GM19463 (cell line): ENCODE measurements around the gene SPECC1L.

Experiments
- ATAC-seq: cut with Tn5 transposase; IDR thresholded peaks from one replicate; pipeline ENCODE4 v1.9.1; 2021; ENCODE audit warnings: mild to moderate bottlenecking, moderate library complexity; ENCODE audit not compliant: unreplicated experiment

The SPECC1L gene

DNA sequence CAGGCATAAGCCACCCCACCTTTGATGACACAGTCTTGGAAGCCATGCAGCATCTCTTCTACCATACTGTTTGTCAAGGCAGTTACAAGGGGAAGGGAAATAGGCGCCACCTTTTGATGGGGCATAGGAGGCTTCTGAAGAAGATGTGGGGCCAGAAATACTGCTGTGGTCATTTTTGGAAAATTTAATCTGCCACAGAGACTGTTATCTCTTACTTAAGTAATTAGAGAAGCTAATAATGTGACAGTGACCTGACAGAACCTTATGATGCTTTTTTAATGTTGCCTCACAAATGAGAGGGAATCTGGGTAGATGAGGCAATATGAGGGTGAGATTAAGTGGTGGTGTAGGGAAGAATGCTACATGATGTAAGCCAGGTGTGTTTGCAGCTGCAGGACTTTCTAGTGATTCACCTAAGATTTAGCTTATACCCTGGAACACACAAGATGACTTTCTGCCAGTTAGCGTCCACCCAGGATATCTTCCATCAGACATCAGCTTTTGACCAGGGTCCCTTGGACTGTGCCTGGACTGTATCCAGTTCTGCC lies 122.5 kb downstream of the SPECC1L start:
- no peak for ATAC-seq

DNA sequence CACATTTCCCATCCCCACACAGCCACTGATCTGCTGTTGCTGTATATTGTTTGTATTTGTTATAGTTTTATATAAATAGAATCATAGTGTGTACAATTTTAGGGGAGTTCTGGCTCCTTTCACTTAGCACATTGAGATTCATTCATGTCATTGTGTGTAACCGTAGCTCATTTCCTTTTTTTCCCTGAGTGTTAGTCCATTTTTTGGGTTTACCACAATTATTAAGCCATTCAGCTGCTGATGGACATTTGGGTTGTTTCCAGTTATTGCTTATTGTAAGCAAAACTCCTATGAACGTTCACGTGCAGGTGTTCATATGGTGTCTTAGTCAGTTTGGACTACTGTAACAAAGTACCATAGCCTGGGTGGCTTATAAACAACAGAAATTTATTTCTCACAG lies 123.2 kb downstream of the SPECC1L start:
- ATAC-seq = no peak

DNA sequence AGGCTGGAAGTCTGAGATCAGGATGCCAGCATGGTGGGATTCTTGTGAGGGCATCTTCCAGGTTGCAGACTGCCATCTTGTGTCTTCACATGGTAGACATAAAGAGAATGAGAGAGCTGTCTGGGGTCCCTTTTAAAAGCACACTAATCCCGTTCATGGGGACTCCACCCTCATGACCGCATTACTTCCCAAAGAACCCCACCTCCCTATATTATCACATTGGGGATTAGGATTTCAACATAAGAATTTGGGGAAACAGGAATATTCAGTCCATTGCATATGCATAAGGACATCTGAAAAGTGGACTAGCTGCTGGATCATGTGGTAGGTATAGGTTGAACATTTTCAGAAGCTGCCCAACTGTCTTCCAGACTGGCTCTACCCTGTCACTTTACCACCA lies 123.6 kb downstream of the SPECC1L start:
- ATAC-seq = no peak

DNA sequence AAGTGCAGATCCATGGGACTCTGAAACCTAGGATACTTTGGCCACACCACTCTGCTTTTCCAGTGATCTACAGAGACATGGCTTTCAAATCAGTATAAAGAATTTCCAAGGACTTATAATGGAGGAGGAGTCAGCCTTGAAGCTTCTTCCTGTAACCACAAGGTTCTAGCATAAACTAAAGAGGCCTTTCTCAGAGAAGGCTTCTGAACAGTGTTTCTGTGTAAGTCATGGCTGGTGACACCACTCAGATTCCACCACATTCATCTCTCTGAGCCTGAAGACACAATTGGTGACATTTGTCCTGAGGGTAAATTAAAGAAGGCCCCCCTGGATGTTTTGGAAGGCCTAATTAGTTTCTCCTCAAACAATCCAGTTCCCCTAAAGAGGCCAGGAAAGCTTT lies 127.8 kb downstream of the SPECC1L start:
- no peak for ATAC-seq

DNA sequence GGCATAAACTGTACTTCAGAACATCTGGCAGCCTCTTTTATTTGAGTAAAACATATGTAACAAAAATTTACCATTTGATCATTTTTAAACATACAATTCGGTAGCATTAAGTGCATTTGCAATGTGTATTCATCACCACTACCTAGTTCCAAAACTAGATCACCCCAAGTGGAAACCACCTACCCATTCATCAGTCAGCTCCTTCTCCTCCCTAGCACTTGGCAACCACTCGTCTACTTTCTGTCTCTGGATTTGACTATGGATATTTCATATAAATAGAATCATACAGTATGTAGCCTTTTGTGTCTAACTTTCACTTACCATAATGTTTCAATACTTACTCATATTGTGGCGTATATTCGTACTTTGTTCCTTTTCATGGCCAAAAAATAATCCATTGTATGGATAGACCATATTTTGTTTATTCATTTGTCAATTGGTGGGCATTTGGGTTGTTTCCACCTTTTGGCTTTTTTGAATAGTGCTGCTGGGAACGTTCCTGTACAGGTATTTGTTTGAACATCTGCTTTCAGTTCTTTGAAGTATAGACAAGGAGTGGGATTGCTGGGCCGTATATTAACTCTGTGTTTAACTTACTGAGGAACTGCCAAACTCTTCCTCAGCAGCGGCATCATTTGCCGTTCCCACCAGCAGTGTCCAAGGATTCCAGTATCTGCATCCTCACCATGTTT lies 129.5 kb downstream of the SPECC1L start:
- ATAC-seq = peak; percentile 12

DNA sequence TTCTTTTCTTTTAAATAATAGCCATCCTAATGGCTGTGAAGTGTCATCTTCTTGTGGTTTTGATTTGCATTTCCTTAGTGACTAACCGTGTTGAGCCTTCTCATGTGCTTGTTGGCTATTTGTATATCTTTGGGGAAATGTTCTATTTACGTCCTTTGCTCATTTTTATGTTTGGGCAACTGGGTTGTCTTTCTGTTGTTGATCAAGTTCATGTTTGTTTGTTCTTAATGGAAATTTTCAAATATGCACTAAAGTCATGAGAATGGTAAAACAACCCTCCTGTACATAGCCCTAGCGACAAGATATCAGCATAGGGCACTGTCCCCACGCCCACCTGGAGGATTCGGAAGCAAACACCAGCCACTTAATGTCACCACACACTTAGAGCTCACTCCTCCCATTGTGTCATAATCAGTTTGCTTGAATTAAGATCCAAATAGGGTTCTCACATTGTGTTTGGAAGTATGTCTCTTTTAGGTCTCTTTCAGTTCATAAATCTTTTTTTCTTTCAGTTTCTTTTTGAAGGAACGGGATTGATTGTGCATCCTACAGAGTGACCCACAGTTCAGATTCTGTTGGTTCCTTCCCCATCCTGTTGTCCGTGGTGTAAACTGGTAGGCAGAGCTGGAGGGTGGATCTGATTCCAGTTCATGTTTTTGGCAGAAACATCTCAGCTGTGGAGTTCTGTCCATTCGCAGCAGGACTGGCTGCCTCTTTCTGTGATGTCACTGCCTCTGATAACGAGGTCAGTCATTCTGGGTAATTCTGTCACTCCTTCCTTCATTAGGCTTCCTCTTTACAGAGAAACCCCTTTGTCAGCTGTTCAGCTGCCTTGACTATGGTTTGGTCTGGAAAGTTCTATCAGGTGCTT lies 130.3 kb downstream of the SPECC1L start:
- ATAC-seq = peak; percentile 41

DNA sequence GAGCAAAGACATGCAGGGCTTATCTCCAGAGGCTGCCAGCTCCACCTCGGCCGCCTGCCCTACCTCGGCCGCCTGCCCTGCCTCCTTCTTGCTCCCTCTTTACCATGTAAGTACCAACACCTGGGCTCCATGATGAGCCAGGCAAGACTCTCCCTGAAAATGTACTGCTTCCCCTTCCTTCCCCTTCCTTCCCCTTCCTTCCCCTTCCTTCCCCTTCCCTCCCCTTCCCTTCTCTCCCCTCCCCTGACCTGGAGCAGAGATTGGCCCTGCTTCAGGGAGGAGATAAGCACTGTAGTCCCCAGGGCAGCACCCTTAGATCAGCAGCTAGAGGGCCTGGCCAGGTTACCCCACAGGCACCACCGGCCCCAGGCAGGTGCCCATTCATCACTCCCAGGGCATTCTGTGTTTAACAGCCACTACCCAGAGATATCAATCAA lies 131.3 kb downstream of the SPECC1L start:
- no peak for ATAC-seq

DNA sequence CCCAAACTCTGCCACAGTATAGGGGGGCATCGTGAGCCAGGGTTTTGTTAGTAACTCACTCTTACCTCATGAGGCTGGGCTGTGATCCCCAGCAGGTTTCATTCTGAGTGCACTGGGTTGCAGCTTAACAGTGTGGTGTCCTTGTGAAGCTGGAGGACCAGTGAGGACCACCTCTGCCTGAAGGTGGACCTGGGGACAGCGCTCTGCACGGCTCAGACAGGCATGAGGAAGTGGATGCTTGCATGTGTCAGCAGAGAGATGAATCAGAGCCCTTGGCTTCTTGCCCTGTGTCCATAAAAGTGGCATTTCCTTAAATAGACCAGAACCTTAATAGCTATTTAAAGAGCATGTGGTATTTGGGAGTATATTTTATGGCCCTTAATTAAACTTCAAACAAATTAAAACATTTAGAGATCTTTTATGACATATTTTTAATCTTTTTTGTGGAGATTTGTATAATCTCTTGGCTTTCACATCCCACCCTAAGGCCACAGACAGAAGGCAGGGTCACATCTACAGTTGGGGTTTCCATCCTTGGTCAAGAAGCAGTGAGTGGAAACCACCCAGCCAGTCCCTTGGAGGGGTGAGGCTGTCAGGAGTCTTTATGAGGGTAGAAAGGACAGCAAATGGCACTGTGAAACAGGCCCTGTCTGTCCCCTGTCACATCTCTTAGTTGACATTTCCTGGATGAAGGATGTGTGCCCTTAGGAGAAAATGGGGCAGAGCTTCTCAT lies 132.0 kb downstream of the SPECC1L start:
- no peak for ATAC-seq

DNA sequence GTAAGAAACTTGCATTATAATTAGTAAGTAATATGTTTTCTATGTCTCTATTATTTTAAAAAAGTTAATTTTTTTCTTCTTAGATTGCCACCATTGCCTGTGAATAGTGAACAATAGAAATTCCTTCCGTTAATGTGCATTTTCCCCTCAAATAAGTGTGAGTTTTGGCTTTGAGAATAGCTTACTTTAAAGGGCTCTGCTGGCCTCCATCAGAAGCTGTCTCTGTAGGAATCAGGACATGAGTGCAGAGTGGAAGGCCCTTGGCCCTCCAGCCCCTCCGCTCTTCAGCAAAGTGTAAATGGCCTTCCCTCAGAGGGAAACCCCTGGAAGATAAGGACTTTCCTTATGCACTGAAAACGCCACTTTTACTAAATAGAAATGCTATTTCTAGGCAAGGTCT lies 132.7 kb downstream of the SPECC1L start:
- no peak for ATAC-seq

DNA sequence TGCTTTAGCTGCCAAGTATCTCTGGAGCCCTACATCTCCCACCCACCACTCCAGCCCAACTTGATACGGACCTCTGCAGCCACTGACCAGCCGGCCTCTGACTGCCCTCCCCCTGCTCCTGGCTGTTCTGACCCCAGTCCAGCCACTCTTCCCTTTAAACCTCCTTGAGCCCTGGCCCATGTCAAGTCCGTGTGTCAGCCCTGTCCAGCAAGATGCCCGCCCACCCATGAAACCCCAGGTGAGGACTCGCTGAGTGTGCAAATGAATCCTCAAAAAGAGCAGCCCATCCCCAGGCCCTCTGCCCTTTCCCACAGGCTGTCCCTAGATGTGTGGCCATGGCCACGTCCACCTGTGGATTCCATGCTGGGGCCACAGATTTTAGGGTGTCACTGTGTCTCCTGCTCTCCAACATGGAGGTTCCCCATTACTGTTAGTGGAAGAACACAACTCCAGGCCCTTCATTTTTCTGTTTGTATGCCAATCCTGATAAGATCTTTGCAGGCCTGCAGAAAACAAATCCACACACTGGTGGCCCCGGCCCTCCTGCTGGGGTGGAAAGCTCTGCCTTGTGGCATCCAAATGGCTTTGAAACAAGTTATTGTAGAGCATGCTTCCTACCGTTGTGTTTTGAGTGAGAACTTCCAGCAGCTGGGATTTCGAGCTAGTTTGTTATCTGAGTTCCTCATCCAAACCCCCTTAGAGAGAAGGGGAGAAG lies 134.1 kb downstream of the SPECC1L start:
- no peak for ATAC-seq

DNA sequence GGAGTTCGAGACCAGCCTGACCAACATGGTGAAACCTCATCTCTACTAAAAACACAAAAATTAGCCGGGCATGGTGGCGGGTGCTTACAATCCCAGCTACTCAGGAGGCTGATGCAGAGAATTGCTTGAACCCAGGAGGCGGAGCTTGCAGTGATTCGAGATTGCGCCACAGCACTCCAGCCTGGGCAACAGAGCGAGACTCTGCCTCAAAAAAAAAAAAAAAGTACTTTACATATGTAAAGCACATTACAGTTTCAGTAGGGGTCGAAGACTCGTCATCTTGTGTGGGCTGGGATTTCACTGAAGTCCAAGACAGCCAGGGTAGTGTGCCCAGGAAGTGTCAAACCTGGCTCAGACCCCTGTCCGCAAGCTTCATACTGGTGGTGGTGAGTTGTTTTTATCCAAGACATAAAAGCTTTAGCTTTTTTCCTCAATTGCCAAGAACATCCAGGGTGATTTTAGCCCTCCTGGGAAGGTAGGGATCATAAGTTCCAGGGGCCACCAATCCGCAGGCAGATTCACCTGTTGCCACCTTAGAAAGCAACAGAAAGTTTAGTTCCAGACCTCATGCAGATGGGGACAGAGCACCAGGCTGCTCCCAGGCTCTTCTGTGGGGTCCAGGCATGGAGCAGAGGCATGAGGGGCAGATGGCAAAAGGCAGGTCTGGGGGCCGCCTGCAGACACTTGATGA lies 135.1 kb downstream of the SPECC1L start:
- ATAC-seq = no peak

DNA sequence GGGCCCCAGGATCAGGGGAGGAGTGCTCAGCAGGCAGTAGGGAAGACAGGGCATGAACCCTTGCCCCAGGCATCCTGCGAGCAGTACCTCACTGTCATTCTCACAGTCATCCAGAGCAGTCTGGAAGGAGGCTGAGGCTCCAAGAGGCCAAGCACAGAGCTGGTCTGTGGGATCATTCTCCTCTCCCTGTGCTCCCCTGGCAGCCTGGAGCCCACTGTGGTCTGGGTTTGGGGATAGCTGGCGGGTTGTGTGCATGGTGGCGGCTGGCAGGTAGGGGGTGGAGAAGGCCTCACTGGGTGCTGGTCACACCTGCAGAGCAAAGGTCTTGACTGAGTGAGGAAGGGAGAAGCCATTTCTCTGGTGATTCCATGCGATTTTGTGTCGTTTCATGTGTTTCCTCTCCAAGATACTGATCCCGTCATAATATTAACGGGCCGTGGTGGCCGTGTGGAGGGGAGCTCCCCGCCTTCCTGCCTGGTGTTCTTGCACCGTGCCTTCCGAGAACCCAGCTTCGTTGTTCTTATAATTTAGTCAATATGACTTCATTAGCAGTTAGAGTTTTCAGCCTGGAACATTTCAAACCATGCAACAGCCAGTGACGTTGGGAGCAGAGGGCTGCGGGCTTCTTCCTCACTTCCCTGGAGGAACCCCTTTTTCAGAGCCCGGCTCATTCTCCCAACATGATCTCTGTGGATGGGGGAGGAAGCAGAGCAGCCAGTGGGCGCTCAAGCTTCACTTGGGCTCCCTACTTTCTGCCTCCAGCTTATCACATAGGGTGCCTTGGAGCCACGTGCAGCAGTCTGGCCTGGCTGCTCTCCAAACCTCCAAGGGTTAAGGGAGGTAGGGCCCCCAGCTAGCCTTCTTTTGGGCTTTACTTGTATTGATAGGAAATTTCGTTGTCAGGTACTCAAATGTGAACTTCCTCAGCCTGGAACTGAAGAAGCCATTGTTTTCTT lies 136.0 kb downstream of the SPECC1L start:
- ATAC-seq = no peak

DNA sequence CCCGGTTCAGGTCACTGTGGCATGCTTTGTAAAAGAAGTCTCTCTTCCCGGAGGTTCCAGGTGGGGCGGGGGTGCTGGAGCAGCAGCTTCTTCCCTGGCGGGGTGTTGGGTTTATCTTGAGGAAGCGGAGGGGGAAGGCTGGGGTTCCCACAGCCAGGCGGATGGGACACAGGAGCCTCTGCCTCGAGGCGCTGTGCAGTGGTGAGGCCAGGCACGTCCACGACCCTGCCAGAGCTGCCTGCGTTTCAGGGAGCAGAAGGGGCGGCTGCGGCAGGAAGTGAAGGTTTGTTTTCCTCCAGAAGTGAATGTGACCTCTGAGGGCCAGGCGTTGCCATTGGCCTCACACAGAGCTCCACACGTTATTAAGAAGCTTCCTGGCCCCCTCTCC lies 136.6 kb downstream of the SPECC1L start:
- ATAC-seq = no peak

DNA sequence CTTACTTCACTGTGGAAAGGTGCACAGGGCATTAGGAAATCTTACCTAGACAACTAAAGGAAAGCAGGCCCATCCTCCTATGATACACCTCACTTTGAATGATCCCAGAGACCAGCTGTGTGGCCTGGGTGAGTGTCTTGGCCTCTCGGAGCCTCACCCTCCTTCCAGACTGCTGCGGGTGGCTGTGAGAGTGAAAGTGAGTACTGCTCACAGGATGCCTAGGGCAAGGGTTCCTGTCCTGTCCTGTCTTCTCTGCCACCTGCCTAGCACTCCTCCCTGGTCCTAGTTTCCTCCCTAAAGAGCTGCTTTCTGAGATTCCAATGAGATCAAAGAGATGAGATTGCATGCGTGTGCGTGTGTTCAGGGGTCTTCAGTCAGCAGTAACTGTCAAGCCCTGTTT lies 137.3 kb downstream of the SPECC1L start:
- no peak for ATAC-seq

DNA sequence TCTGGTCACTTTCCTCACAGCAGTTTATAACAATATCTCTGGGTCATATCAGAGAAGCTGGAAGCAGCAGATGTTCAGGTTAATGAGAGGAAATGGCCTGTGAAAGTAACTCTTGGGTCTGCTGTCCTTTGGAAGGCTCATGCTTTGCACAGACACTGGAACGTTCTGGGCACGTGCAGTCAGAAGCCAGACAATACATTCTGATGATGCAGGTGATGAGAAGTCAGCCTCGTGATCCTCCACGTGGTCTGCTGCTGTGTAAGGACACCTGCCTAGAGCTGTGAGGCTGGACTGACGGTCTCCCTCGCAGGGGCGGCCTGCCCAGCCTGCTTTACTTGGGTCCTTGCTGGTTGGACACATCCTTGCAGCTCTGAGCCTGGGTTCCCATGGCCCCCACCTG lies 138.0 kb downstream of the SPECC1L start:
- ATAC-seq = no peak

DNA sequence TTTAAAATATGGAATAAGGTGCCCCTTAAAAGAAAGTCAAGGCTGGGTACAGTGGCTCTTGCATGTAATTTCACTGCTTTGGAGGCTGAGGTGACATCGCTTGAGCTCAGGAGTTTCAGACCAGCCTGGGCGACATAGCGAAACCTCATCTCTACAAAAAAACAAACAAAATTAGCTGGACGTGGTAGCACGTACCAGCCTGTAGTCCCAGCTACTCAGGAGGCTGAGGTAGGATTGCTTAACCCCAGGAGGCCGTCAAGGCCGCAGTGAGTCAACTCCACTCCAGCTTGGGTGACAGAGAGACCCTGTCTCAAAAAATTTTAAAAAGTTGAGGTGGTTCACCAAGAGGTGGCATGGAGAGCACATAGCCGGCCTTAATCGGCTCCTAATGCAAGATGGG lies 139.1 kb downstream of the SPECC1L start:
- no peak for ATAC-seq

DNA sequence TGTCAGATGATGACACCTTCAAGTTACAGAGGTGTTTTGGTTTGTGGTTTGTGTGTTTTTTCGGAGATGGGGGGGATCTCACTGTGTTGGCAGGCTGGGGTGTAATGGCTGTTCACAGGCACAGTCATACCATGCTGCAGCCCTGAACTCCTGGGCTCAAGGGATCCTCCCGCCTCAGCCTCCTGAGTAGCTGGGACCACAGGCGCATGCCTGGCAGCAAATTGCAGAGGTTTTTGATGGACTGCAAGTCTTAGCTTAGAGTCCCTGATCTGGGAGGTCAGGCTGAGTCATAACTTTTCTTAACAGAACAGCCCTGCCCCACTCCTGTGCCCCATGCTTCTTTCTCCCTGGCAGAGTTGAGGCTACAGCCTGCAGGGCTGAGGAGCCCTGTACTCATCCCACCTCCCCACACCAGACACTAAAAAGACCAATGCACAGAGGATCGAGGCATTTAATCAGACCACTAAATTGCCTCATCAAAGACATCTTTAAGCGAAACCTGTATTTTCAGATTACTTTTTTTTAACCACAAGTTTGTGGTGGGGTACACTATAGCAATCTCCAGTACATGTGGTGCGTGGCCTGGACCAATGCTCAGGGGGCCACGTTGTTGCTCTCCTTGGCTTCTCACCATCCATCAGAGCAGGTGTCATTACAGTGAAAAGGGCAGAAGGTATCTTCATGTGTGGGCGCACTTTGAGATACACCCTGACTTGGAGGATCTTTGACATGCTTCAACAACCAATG lies 139.7 kb downstream of the SPECC1L start:
- no peak for ATAC-seq

DNA sequence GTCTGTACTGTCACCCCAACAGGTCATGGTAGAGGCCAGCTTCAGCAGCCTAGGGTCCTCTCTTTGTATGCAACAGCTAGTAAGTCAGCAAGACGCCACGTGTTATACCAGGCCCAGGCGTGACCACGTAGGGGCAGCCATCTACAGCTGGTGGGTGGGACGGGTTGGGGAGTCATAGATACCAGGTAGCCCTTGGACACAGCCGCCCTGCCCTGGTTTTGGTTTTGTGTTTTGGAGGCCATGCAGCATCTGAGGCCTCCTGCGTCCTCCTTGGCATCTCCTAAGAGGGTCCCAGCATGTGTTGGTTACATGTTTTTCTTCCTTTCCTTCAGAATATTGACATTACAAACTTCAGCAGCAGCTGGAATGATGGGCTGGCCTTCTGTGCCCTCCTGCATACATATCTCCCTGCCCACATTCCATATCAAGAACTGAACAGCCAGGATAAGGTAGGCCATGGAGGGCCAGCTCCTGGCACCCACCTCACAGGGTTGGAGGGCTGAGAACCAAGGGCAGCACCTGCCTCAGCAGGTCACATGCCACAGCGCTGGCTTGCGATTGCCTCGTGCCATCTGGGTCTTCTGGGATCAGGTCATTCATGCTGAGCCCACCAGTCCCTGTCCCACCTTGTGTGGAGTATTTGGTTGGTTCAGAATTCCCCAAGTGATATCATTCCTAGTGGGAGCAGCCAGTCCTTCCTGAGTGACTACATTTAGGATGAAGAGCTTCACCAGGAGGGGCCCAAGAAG lies 140.8 kb downstream of the SPECC1L start:
- ATAC-seq = no peak
